Stimulated activated CD8-positive, alpha-beta memory T cell treated with anti-CD3 and anti-CD28 coated beads, Interleukin-7, amount 100 ng/mL, for 1 hour (primary cell): ENCODE measurements around the gene ATXN7L3.

ENCODE experiments used
- DNase-seq, 2 donors: peaks; one replicate each; pipeline ENCODE4 v3.0.0-alpha.2; 2020; ENCODE audit warnings: low read depth in 2 of 2

The ATXN7L3 gene

GRCh38 chr17:44200478-44201155 is 933 bp upstream of the ATXN7L3 start:
- DNase-seq: no peak

- DNase-seq: peak in 1 of 2 donors; percentile 15
Observed at GRCh38 chr17:44198721-44199552, 747 bp downstream of the ATXN7L3 start.

- DNase-seq: no peak
Observed at GRCh38 chr17:44197980-44198720, 1.5 kb downstream of the ATXN7L3 start.

GRCh38 chr17:44197107-44197506 is 2.6 kb downstream of the ATXN7L3 start:
- DNase-seq: no peak

GRCh38 chr17:44193326-44194084 is 6.2 kb downstream of the ATXN7L3 start:
- DNase-seq: no peak

GRCh38 chr17:44192750-44193149 is 6.9 kb downstream of the ATXN7L3 start:
- DNase-seq: no peak

GRCh38 chr17:44191941-44192496 is 7.7 kb downstream of the ATXN7L3 start:
- no peak for DNase-seq

- DNase-seq: no peak
Observed at GRCh38 chr17:44191369-44191768, 8.3 kb downstream of the ATXN7L3 start.

- no peak for DNase-seq
Observed at GRCh38 chr17:44190481-44190880, 9.2 kb downstream of the ATXN7L3 start.

- no peak for DNase-seq
Observed at GRCh38 chr17:44188576-44189403, 10.9 kb downstream of the ATXN7L3 start.

GRCh38 chr17:44187131-44187899 is 12.4 kb downstream of the ATXN7L3 start:
- no peak for DNase-seq

- DNase-seq: peak; percentile 99
Observed at GRCh38 chr17:44186307-44187130, 13.2 kb downstream of the ATXN7L3 start, which contains the start of gene TMUB2. Gene TMUB2, plus strand, starts transcription at chr17:44186972. Its CDS starts 737 bp downstream, at chr17:44187709.

GRCh38 chr17:44184212-44184810 is 15.4 kb downstream of the ATXN7L3 start:
- no peak for DNase-seq

GRCh38 chr17:44183024-44183423 is 16.7 kb downstream of the ATXN7L3 start:
- DNase-seq: no peak

GRCh38 chr17:44178133-44178532 is 21.6 kb downstream of the ATXN7L3 start:
- DNase-seq: no peak

- no peak for DNase-seq
Observed at GRCh38 chr17:44177640-44178039, 22.0 kb downstream of the ATXN7L3 start.

GRCh38 chr17:44176671-44177501 is 22.8 kb downstream of the ATXN7L3 start:
- DNase-seq: no peak
